OCI-LY7 (cell line): ENCODE results near the gene CRIP1. TPM values are rescaled to one million over a fixed set of nuclear protein-coding genes. Genes with fewer than 3 reads are reported as not detected.

Source experiments
- BruUV-seq: library from RNA; stranded (reverse); fragments of 400-500 nt; replicated peaks from 2 replicates; lab custom pipeline; 2021; lab: Mats Ljungman, UMichigan
- CTCF ChIA-PET: fragments of 300-600 bp; sonication (Branson Sonifier 250); formaldehyde crosslinking; loops from one replicate; lab custom pipeline; 2022; ENCODE audit warnings: antibody characterized with exemption; ENCODE audit not compliant: unreplicated experiment; lab: Charles Lee
- POLR2A ChIA-PET: fragments of 300-600 bp; sonication (Branson Sonifier 250); formaldehyde crosslinking; loops from one replicate; lab custom pipeline; 2022; ENCODE audit warnings: antibody characterized with exemption; lab: Charles Lee
- DNase-seq: peaks from one replicate; pipeline ENCODE4 v3.0.0-alpha.2; 2015; ENCODE audit warnings: low spot score
- H2AFZ ChIP-seq: fragments of 200-600 bp; sonication (generic), shearing (Covaris generic); 2 replicates; pipeline ENCODE4 v1.6.1; 2014; ENCODE audit warnings: mild to moderate bottlenecking, antibody characterized with exemption, low read length, moderate library complexity
- H3K27ac ChIP-seq: fragments of 200-600 bp; sonication (generic); 2 replicates; pipeline ENCODE4 v1.5.1; 2014; ENCODE audit warnings: mixed run types, low read depth, mild to moderate bottlenecking, moderate library complexity, low read length, inconsistent platforms; ENCODE audit not compliant: poor library complexity, severe bottlenecking
- H3K36me3 ChIP-seq: fragments of 200-600 bp; sonication (generic); 2 replicates; pipeline ENCODE4 v1.6.1; 2014; ENCODE audit warnings: mild to moderate bottlenecking, antibody characterized with exemption, low read length, moderate library complexity, mixed read lengths; ENCODE audit not compliant: insufficient read depth
- H3K4me1 ChIP-seq: fragments of 200-600 bp; sonication (generic); 2 replicates; pipeline ENCODE4 v1.5.1; 2014; ENCODE audit warnings: mild to moderate bottlenecking, low read length; ENCODE audit not compliant: insufficient read depth, poor library complexity, severe bottlenecking
- H3K4me2 ChIP-seq: fragments of 200-600 bp; sonication (generic); 2 replicates; pipeline ENCODE4 v1.6.1; 2014; ENCODE audit warnings: mild to moderate bottlenecking, low read length
- H3K4me3 ChIP-seq: fragments of 200-600 bp; sonication (generic); 2 replicates; pipeline ENCODE4 v1.5.1; 2014; ENCODE audit warnings: mild to moderate bottlenecking, low read depth, low read length; ENCODE audit not compliant: poor library complexity, severe bottlenecking
- H3K79me2 ChIP-seq: fragments of 200-600 bp; sonication (generic); 2 replicates; pipeline ENCODE4 v1.6.1; 2016; ENCODE audit warnings: low read depth, mild to moderate bottlenecking, low read length, moderate library complexity, mixed read lengths; ENCODE audit not compliant: insufficient read depth
- H3K9me2 ChIP-seq: fragments of 200-600 bp; sonication (generic); 2 replicates; pipeline ENCODE4 v1.6.1; 2016; ENCODE audit warnings: mild to moderate bottlenecking, low read length, mixed read lengths; ENCODE audit not compliant: insufficient read depth
- H3K9me3 ChIP-seq: fragments of 200-600 bp; sonication (generic); 2 replicates; pipeline ENCODE4 v1.6.1; 2014; ENCODE audit warnings: mild to moderate bottlenecking, mixed run types, low read length, mixed read lengths
- H4K20me1 ChIP-seq: fragments of 200-600 bp; sonication (generic); 2 replicates; pipeline ENCODE4 v1.6.1; 2014; ENCODE audit warnings: mild to moderate bottlenecking, antibody characterized with exemption, low read length, moderate library complexity, mixed read lengths; ENCODE audit not compliant: insufficient read depth
- CTCF ChIP-seq: fragments of 200-600 bp; sonication (generic); conservative IDR thresholded peaks from 2 replicates; pipeline ENCODE4 v1.5.1; 2014; ENCODE audit warnings: mild to moderate bottlenecking, antibody characterized with exemption, low read length, moderate library complexity, mixed read lengths
- EZH2phosphoT487 ChIP-seq: fragments of 200-600 bp; sonication (generic); IDR thresholded peaks from 2 replicates; pipeline ENCODE4 v1.6.1; 2018; ENCODE audit warnings: low read depth, borderline replicate concordance, mild to moderate bottlenecking, mixed run types, antibody characterized with exemption, low read length, moderate library complexity, mixed read lengths
- intact Hi-C: fragments of 100-400 bp; cut with micrococcal nuclease; formaldehyde crosslinking; loops from one replicate; pipeline ENCODE4 v1.10.0; 2022; ENCODE audit not compliant: unreplicated experiment
- total RNA-seq, 2 experiments: library from RNA; depleted of rRNA in 1 of 2; stranded (reverse); fragments of >200 nt in 1 of 2; shearing (Covaris generic) in 1 of 2; gene quantifications; 2 replicates each; pipeline ENCODE4 v1.2.3, GENCODE V29; 2014 to 2022

The CRIP1 gene
- total RNA-seq, 2 experiments from 2014 or later = 4.6 TPM; not detected in 1

GRCh38 chr14:105487449-105487985, 831 bp downstream of the CRIP1 start:
- POLR2A ChIA-PET = no interaction called here
- CTCF ChIA-PET = no interaction called here
- Histone ChIP-seq H3K9me2 (no peaks in the 10 kb centered on the region), H3K4me2 (peak overlapping the region; percentile 60), H3K27ac (no peak overlapping the region), H2AFZ (no peak overlapping the region), H3K4me3 (peak overlapping the region; percentile 35), H4K20me1 (peaks cover under 1% of the 10 kb centered on the region; the same call in 1 of the 2 replicates), H3K9me3 (no peaks in the 10 kb centered on the region), H3K36me3 (peaks cover 7% of the 10 kb centered on the region; the same call in 1 of the 2 replicates), H3K79me2 (0 out of 2 replicates have a peak, but pooled peaks cover 6% of the 10 kb centered on the region), H3K4me1 (peaks cover 35% of the 10 kb centered on the region)
- BruUV-seq = no TSS peak
- TF ChIP-seq EZH2phosphoT487 (no peak), CTCF (no peak)
- intact Hi-C loops = no loop called here
- DNase-seq = no peak

- Histone ChIP-seq H3K4me2 (peak overlapping the region; percentile 87), H3K36me3 (peaks cover 9% of the 10 kb centered on the region; the same call in 1 of the 2 replicates), H2AFZ (no peak overlapping the region), H4K20me1 (peaks cover 4% of the 10 kb centered on the region; the same call in 1 of the 2 replicates), H3K9me2 (no peaks in the 10 kb centered on the region), H3K27ac (no peak overlapping the region), H3K79me2 (0 out of 2 replicates have a peak, but pooled peaks cover 6% of the 10 kb centered on the region), H3K9me3 (no peaks in the 10 kb centered on the region), H3K4me1 (peaks cover 37% of the 10 kb centered on the region), H3K4me3 (peak overlapping the region; percentile 35)
- CTCF ChIA-PET = interaction anchor here (0.6 kb wide), 1 partner anchor 41 kb away, joined by 3 read pairs; no protein-coding TSS in a partner anchor
- POLR2A ChIA-PET = interaction anchor here (0.6 kb wide), 1 partner anchor 22 kb away, joined by 5 read pairs; no protein-coding TSS in a partner anchor
- TF ChIP-seq EZH2phosphoT487 = no peak
- TF ChIP-seq CTCF = no peak
- DNase-seq = no peak
- BruUV-seq = no TSS peak
- intact Hi-C loops = no loop called here
These were observed 1.5 kb downstream of the CRIP1 start for GRCh38 chr14:105487986-105488777.
